Upper lobe of left lung (tissue), 6 donors: ENCODE measurements around the gene PLCG2. TPM values are rescaled to one million over a fixed set of nuclear protein-coding genes. Genes with fewer than 3 reads are reported as not detected.

Source experiments
- ATAC-seq, 2 donors: fragments of 200-7000 bp; cut with Tn5 transposase; one replicate each; pipeline ENCODE4 v1.9.1; 2022; ENCODE audit warnings: mild to moderate bottlenecking in 2 of 2, moderate library complexity in 2 of 2; ENCODE audit not compliant: low FRiP score in 2 of 2
- DNase-seq, 2 donors: peaks; one replicate each; pipeline ENCODE4 v3.0.0-alpha.2; 2019 to 2020
- H3K27ac ChIP-seq, 4 donors: fragments of 200-600 bp; sonication (generic); one replicate each; pipeline ENCODE4 v1.5.1; 2016 to 2019
- H3K27me3 ChIP-seq, 4 donors: fragments of 200-600 bp; sonication (generic); one replicate each; pipeline ENCODE4 v1.5.1; 2017 to 2019
- H3K36me3 ChIP-seq, 4 donors: fragments of 200-600 bp; sonication (generic); one replicate each; pipeline ENCODE4 v1.5.1; 2016 to 2019
- H3K4me1 ChIP-seq, 4 donors: fragments of 200-600 bp; sonication (generic); one replicate each; pipeline ENCODE4 v1.5.1; 2018 to 2019
- H3K4me3 ChIP-seq, 4 donors: fragments of 200-600 bp; sonication (generic); one replicate each; pipeline ENCODE4 v1.5.1; 2017 to 2019; ENCODE audit warnings: mild to moderate bottlenecking in 2 of 4, moderate library complexity in 1 of 4
- H3K9me3 ChIP-seq, 4 donors: fragments of 200-600 bp; sonication (generic); one replicate each; pipeline ENCODE4 v1.5.1; 2018 to 2019
- CTCF ChIP-seq, 6 experiments: fragments of 450-650 bp in 4 of 6; fragments of 200-600 bp in 2 of 6; sonication (generic) in 2 of 6; IDR thresholded peaks; one replicate each; pipeline ENCODE4 v1.5.1; 2016 to 2019; ENCODE audit warnings: antibody characterized with exemption in 6 of 6
- EP300 ChIP-seq, 4 donors: sonication (generic); formaldehyde crosslinking; IDR thresholded peaks; one replicate each; pipeline ENCODE4 v1.5.1; 2017; ENCODE audit warnings: antibody characterized with exemption in 4 of 4, control low read depth in 2 of 4
- POLR2A ChIP-seq, 4 donors: fragments of 450-650 bp; IDR thresholded peaks; one replicate each; pipeline ENCODE4 v1.5.1; 2016 to 2017; ENCODE audit warnings: antibody characterized with exemption in 4 of 4, mild to moderate bottlenecking in 2 of 4
- POLR2AphosphoS5 ChIP-seq, 2 donors: sonication (generic); formaldehyde crosslinking; IDR thresholded peaks; one replicate each; pipeline ENCODE4 v1.5.1; 2017; ENCODE audit warnings: antibody characterized with exemption in 2 of 2
- WGBS, 2 donors: methylation state at CpG; one replicate each; pipeline ENCODE4 v1.1.5; 2017 to 2018; 5-methylcytosine and 5-hydroxymethylcytosine counted together
- total RNA-seq, 6 donors: library from RNA; depleted of rRNA in 4 of 6; stranded (reverse); fragments of >200 nt in 4 of 6; gene quantifications; one replicate each; pipeline versions ENCODE4 v1.1.0 to v1.2.1, GENCODE V29; 2016 to 2021
- donor health status: DM: no; HTN: no; CAD: no; lungs with moderate emphysema.
- donor health status: DM: no; HTN: yes; CAD: no; lungs with severe emphysema.

The PLCG2 gene
- total RNA-seq, 6 donors from 2014 or later: 13.8 to 85.9 (median 35.1) TPM

DNA sequence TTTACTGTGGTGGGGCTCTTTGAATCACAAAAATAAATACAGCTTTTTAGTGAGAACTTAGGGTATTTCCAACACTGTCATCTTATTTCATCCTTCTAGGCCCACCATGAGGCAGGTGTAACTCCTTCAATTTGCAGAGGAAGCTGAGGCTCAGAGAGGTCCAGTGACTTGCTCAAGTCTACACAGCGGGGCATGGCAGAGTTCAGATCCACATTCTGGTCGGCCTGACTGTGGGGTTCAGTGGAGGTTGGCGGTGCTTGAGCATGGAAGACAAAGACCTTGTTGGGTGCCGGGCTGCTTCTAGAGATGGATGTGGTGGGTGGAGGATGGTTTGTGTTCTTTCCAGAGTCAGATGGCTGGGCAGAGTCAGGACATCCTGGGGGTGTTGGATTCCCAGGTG is 39.8 kb downstream of the PLCG2 start:
- no peak for DNase-seq
- no peaks in the 10 kb centered on the region for H3K27me3 ChIP-seq
- H3K36me3 ChIP-seq: no peaks in the 10 kb centered on the region
- no peaks in the 10 kb centered on the region for H3K9me3 ChIP-seq
- TF ChIP-seq EP300 (IDR thresholded peaks at IDR 0.05): no peak
- no peak for TF ChIP-seq POLR2AphosphoS5 (IDR thresholded peaks at IDR 0.05)
- TF ChIP-seq POLR2A (IDR thresholded peaks at IDR 0.05): no peak
- TF ChIP-seq CTCF (IDR thresholded peaks at IDR 0.05): no peak
- peaks cover 0 to 30% (median 7%) of the 10 kb centered on the region in 4 donors for H3K4me1 ChIP-seq
- no peak for ATAC-seq
- H3K27ac ChIP-seq: peak overlapping the region in 1 of 4 donors; percentile 54
- WGBS, 2 donors: 93 to 97% methylated on average over 4 of the region's 4 CpGs
- no peak overlapping the region for H3K4me3 ChIP-seq

DNA sequence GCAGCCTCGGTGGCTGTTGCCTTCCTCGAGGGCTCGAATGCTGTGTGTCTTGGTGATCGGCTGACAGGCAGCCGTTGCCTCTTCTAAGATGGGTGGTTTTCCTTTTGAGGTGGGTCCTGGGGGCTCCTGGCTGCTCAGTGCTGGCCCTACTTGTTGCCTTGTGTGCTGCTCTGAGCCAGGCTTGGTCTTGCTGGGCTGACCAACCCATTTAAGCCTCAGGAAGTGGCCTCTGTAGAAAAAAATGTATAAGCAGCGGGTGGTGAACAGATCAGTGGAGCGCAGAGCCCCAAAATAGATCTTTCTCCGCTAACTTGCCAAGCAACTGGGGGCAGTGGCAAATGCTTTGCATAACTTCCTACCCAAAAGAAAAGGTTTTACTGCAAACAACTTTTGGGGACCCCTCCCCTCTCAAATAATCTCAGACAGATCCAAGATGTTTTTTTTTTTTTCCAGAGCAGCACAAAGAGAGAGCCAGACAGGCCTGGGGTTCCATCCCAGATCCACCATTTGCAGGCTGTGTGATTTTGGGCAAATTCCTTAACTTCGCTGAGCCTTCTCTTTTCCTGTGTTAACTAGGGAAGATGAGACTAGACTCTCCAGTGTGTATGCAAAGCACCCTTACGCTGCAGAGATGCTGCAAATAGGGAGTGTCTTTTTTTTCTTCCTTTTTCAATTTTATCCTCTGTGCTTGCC is 42.5 kb downstream of the PLCG2 start:
- Histone ChIP-seq H3K4me1 (peaks cover 0 to 30% (median 7%) of the 10 kb centered on the region in 4 donors), H3K9me3 (no peaks in the 10 kb centered on the region), H3K36me3 (no peaks in the 10 kb centered on the region), H3K4me3 (no peak overlapping the region), H3K27me3 (no peaks in the 10 kb centered on the region), H3K27ac (peak overlapping the region in 2 of 4 donors; percentile 19 to 54)
- ATAC-seq (no peak), DNase-seq (no peak)
- WGBS, 2 donors: 65 to 71% methylated on average over 9 to 10 of the region's 10 CpGs
- TF ChIP-seq CTCF (IDR thresholded peaks at IDR 0.05): no peak
- TF ChIP-seq POLR2A (IDR thresholded peaks at IDR 0.05): no peak
- TF ChIP-seq POLR2AphosphoS5 (IDR thresholded peaks at IDR 0.05): no peak
- TF ChIP-seq EP300 (IDR thresholded peaks at IDR 0.05): no peak

DNA sequence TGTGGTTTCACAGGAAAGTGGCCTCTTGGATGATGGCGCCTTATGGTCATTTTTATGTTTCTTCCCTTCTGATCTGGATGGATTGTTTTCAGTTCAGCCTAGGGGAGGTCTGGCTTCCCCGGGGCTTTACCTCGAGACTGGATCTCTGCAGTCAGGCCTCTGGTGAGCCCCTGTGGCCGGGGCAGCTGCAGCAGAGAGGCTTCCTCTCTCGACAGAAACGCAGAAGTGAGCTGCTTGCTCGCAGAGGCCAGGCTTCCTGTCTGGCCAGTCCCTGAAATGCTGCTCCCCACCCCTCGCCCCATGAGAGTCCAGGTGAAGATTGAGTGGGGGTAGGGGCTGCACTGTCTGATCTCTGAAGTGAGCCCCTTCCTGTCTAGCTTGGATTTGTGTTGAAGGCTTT is 44.0 kb downstream of the PLCG2 start:
- Histone ChIP-seq H3K4me3 (no peak overlapping the region), H3K27me3 (no peaks in the 10 kb centered on the region), H3K27ac (peak overlapping the region; percentile 52 to 74 (median 58)), H3K9me3 (no peaks in the 10 kb centered on the region), H3K36me3 (no peaks in the 10 kb centered on the region), H3K4me1 (peaks cover 0 to 24% (median 7%) of the 10 kb centered on the region in 4 donors)
- 23 to 33% methylated on average over 5 to 8 of the region's 8 CpGs for whole genome bisulfite sequencing, 2 donors
- peak in 1 of 2 donors; percentile 72 for DNase-seq
- TF ChIP-seq EP300 (IDR thresholded peaks at IDR 0.05) (no peak), CTCF (IDR thresholded peaks at IDR 0.05) (no peak), POLR2AphosphoS5 (IDR thresholded peaks at IDR 0.05) (no peak), POLR2A (IDR thresholded peaks at IDR 0.05) (no peak)
- ATAC-seq: peak; percentile 50 to 57

DNA sequence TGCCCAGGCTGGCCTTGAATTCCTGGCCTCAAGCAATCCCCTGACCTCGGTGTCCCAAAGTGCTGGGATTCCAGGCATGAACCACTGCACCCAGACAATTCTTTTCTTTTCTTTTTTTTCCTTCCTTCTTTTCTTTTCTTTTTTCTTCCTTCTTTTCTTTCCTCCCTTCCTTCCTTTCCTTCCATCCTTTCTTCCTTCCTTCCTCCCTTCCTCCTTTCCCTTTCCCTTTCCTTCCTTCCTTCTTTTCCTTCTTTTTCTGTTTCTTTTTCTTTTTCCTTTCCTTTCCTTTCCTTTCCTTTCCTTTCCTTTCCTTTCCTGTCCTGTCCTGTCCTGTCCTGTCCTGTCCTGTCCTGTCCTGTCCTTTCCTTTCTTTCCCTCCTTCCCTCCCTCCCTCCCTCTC is 44.6 kb downstream of the PLCG2 start:
- Histone ChIP-seq H3K9me3 (no peaks in the 10 kb centered on the region), H3K4me1 (peaks cover 0 to 19% (median 7%) of the 10 kb centered on the region in 4 donors), H3K27me3 (no peaks in the 10 kb centered on the region), H3K4me3 (no peak overlapping the region), H3K36me3 (no peaks in the 10 kb centered on the region), H3K27ac (peak overlapping the region; percentile 52 to 74 (median 58))
- DNase-seq (no peak), ATAC-seq (no peak)
- 94 to 100% methylated on average over 1 of the region's 1 CpG for WGBS, 2 donors
- TF ChIP-seq CTCF (IDR thresholded peaks at IDR 0.05) (no peak), EP300 (IDR thresholded peaks at IDR 0.05) (no peak), POLR2AphosphoS5 (IDR thresholded peaks at IDR 0.05) (no peak), POLR2A (IDR thresholded peaks at IDR 0.05) (no peak)

GRCh38 chr16:81826523-81826922 is 47.4 kb downstream of the PLCG2 start:
- ATAC-seq (no peak), DNase-seq (no peak)
- Histone ChIP-seq H3K9me3 (no peaks in the 10 kb centered on the region), H3K27ac (no peak overlapping the region), H3K4me3 (no peak overlapping the region), H3K27me3 (no peaks in the 10 kb centered on the region), H3K36me3 (no peaks in the 10 kb centered on the region), H3K4me1 (peaks cover 3 to 19% (median 11%) of the 10 kb centered on the region in 4 donors)
- TF ChIP-seq POLR2A (IDR thresholded peaks at IDR 0.05) (no peak), POLR2AphosphoS5 (IDR thresholded peaks at IDR 0.05) (no peak), CTCF (IDR thresholded peaks at IDR 0.05) (no peak), EP300 (IDR thresholded peaks at IDR 0.05) (no peak)
- WGBS, 2 donors: 86 to 96% methylated on average over 5 of the region's 5 CpGs
